K562 (cell line): ENCODE data around the gene C18orf63. TPM values are rescaled to one million over a fixed set of nuclear protein-coding genes. Genes with fewer than 3 reads are reported as not detected.

Experiments
- ATAC-seq: fragments of 200-7000 bp; cut with Tn5 transposase; 3 replicates; pipeline ENCODE4 v1.9.1; 2020; ENCODE audit warnings: moderate library complexity
- BruUV-seq: library from RNA; stranded (reverse); fragments of 400-500 nt; replicated peaks from 2 replicates; lab custom pipeline; 2021; lab: Mats Ljungman, UMichigan
- CTCF ChIA-PET: fragments of 300-600 bp; formaldehyde crosslinking; extraction: SDS; loops from one replicate; lab custom pipeline; 2021; ENCODE audit warnings: low intra/inter-chr PET ratio; lab: Yijun Ruan, JAX
- POLR2A ChIA-PET: fragments of 300-600, 350-650 bp; sonication (Branson Sonifier 250); formaldehyde crosslinking; extraction: SDS; loops from one replicate; lab custom pipeline; 2021; ENCODE audit warnings: antibody characterized with exemption, inconsistent platforms; lab: Yijun Ruan, JAX
- DNase-seq, 4 experiments: peaks; one replicate each; pipeline versions ENCODE4 v3.0.0 to v3.0.0-alpha.2; 2011 to 2018; ENCODE audit warnings: low spot score in 3 of 4, mixed read lengths in 3 of 4; ENCODE audit errors: extremely low read depth in 1 of 4
- FAIRE-seq: peaks from 2 replicates; lab custom pipeline; 2011; peaks lifted over from hg19 to GRCh38; lab: Jason Lieb, UNC
- H2AFZ ChIP-seq: 2 replicates; pipeline ENCODE4 v1.6.0; 2011; ENCODE audit warnings: low read depth, low read length, control low read depth, inconsistent platforms
- H3K27ac ChIP-seq: fragments of 200-600 bp; 3 replicates; pipeline ENCODE4 v1.8.0; 2011; ENCODE audit warnings: low read depth, mild to moderate bottlenecking, control low read depth, inconsistent platforms, low read length, moderate library complexity, mixed read lengths; ENCODE audit errors: extremely low read depth
- H3K27me3 ChIP-seq, 2 experiments: fragments of 300-600 bp in 1 of 2; 2 replicates in 1 of 2; 3 replicates in 1 of 2; pipeline versions ENCODE4 v1.6.0 to v1.8.0; 2011; ENCODE audit warnings: inconsistent platforms in 2 of 2, low read length in 2 of 2, mild to moderate bottlenecking in 1 of 2, mixed read lengths in 1 of 2, moderate library complexity in 1 of 2; ENCODE audit not compliant: control insufficient read depth in 2 of 2, insufficient read depth in 2 of 2
- H3K36me3 ChIP-seq: fragments of 300-600 bp; 3 replicates; pipeline ENCODE4 v1.8.0; 2011; ENCODE audit warnings: mild to moderate bottlenecking, low read length, inconsistent platforms; ENCODE audit not compliant: control insufficient read depth, insufficient read depth
- H3K4me1 ChIP-seq, 2 experiments: fragments of 200-600 bp in 1 of 2; replicated peaks in 1 of 2; 2 replicates in 1 of 2; 3 replicates in 1 of 2; pipeline versions ENCODE4 v1.5.1 to v1.8.0; 2011; ENCODE audit warnings: inconsistent platforms in 2 of 2, low read length in 2 of 2, mild to moderate bottlenecking in 1 of 2, mixed read lengths in 1 of 2, moderate library complexity in 1 of 2; ENCODE audit not compliant: control insufficient read depth in 2 of 2, insufficient read depth in 2 of 2
- H3K4me2 ChIP-seq: 2 replicates; pipeline ENCODE4 v1.6.1; 2011; ENCODE audit warnings: low read length, control low read depth, inconsistent platforms, mixed read lengths; ENCODE audit not compliant: insufficient read depth
- H3K4me3 ChIP-seq: fragments of 200-600 bp; sonication (generic), shearing (Covaris generic); 2 replicates; pipeline ENCODE4 v1.5.1; 2016; ENCODE audit warnings: control low read depth, inconsistent platforms
- H3K79me2 ChIP-seq: fragments of 200-600 bp; 3 replicates; pipeline ENCODE4 v1.8.0; 2011; ENCODE audit warnings: low read length, inconsistent platforms; ENCODE audit not compliant: control insufficient read depth, insufficient read depth
- H3K9ac ChIP-seq, 2 experiments: 2 replicates each; pipeline versions ENCODE4 v1.6.0 to v1.6.1; 2011; ENCODE audit warnings: low read depth in 2 of 2, low read length in 2 of 2, control low read depth in 1 of 2, inconsistent platforms in 1 of 2, mild to moderate bottlenecking in 1 of 2, mixed read lengths in 1 of 2; ENCODE audit not compliant: insufficient read depth in 1 of 2
- H3K9me1 ChIP-seq: one replicate; pipeline ENCODE4 v1.6.0; 2011; ENCODE audit warnings: inconsistent platforms, mild to moderate bottlenecking, low read length, moderate library complexity; ENCODE audit not compliant: control insufficient read depth, insufficient read depth
- H3K9me3 ChIP-seq: replicated peaks from 2 replicates; pipeline ENCODE4 v1.5.1; 2011; ENCODE audit warnings: low read depth, low read length, inconsistent platforms; ENCODE audit not compliant: control insufficient read depth, insufficient read depth
- H4K20me1 ChIP-seq: replicated peaks from 2 replicates; pipeline ENCODE4 v1.6.1; 2011; ENCODE audit warnings: low read length, inconsistent platforms, mixed read lengths; ENCODE audit not compliant: control insufficient read depth, insufficient read depth
- CXXC5 ChIP-seq: fragments of 250-450 bp; sonication (Bioruptor Pico); IDR thresholded peaks from 2 replicates; pipeline ENCODE4 v1.8.0; 2022; ENCODE audit warnings: inconsistent platforms, mild to moderate bottlenecking, moderate library complexity
- ESRRA ChIP-seq: fragments of 450-650 bp; IDR thresholded peaks from 2 replicates; pipeline ENCODE4 v1.6.1; 2014; ENCODE audit warnings: low read depth, mild to moderate bottlenecking, moderate library complexity, borderline replicate concordance
- GABPB1 ChIP-seq: sonication (generic); formaldehyde crosslinking; IDR thresholded peaks from 2 replicates; pipeline ENCODE4 v1.8.0; 2022; ENCODE audit warnings: mild to moderate bottlenecking, missing genetic modification reagents
- HNRNPH1 ChIP-seq: fragments of 200-400 bp; formaldehyde crosslinking; optimal IDR thresholded peaks from 2 replicates; pipeline ENCODE3; 2017; ENCODE audit warnings: low read depth, mild to moderate bottlenecking, low read length, moderate library complexity
- KLF6 ChIP-seq: fragments of 250-450 bp; sonication (Bioruptor Pico); IDR thresholded peaks from 2 replicates; pipeline ENCODE4 v1.4.0; 2020; ENCODE audit warnings: mild to moderate bottlenecking, moderate library complexity, borderline replicate concordance
- MYNN ChIP-seq, 2 experiments: sonication (generic); formaldehyde crosslinking in 1 of 2; IDR thresholded peaks; 2 replicates each; pipeline versions ENCODE4 v1.5.0 to v1.6.1; 2016 to 2020; ENCODE audit warnings: antibody characterized with exemption in 1 of 2, missing genetic modification reagents in 1 of 2
- RCOR1 ChIP-seq, 2 experiments: IDR thresholded peaks; 2 replicates each; pipeline ENCODE4 v1.6.1; 2012; ENCODE audit warnings: low read depth in 2 of 2, low read length in 2 of 2, borderline replicate concordance in 1 of 2, improper control_type of control experiment in 1 of 2
- TEAD4 ChIP-seq, 2 experiments: sonication (generic) in 1 of 2; formaldehyde crosslinking in 1 of 2; IDR thresholded peaks; 2 replicates each; pipeline versions ENCODE4 v1.6.1 to v1.8.0; 2012 to 2022; ENCODE audit warnings: borderline replicate concordance in 1 of 2, inconsistent platforms in 1 of 2, low read length in 1 of 2, mild to moderate bottlenecking in 1 of 2, missing genetic modification reagents in 1 of 2
- ZBTB1 ChIP-seq: sonication (generic); formaldehyde crosslinking; IDR thresholded peaks from 2 replicates; pipeline ENCODE4 v1.8.1; 2023; ENCODE audit warnings: missing genetic modification reagents, low read depth, mild to moderate bottlenecking, borderline replicate concordance
- ZNF134 ChIP-seq: fragments of 250-450 bp; sonication (Bioruptor Pico); conservative IDR thresholded peaks from 2 replicates; pipeline ENCODE4 v1.4.0; 2020
- ZNF408 ChIP-seq: fragments of 250-450 bp; sonication (Bioruptor Pico); IDR thresholded peaks from 2 replicates; pipeline ENCODE4 v1.4.0; 2020; ENCODE audit warnings: low read depth, mild to moderate bottlenecking, moderate library complexity
- WGBS: fragments of 100-300 bp; shearing (Covaris generic); methylation state at CpG from one replicate; pipeline ENCODE4 v1.1.6; 2016; ENCODE audit warnings: low coverage, mixed read lengths; ENCODE audit not compliant: insufficient coverage; ENCODE audit errors: missing lambda C conversion rate; 5-methylcytosine and 5-hydroxymethylcytosine counted together
- in situ Hi-C: fragments of 300-500 bp; cut with MboI; formaldehyde crosslinking; loops from 4 replicates; pipeline ENCODE4 v1.15.0; 2018; ENCODE audit warnings: inconsistent platforms, mixed read lengths
- intact Hi-C: fragments of 100-400 bp; cut with micrococcal nuclease; formaldehyde crosslinking; loops from 2 replicates; pipeline ENCODE4 v1.14.2; 2022
- polyA plus RNA-seq, 8 experiments: library from polyadenylated mRNA; depleted of rRNA in 4 of 8; stranded (reverse) in 5 of 8; unstranded in 3 of 8; fragments of >200 nt; fragmentation: Nextera tagmentation in 2 of 8; fragmentation: Illumina TruSeq in 1 of 8; extraction: Ambion mirVana in 2 of 8; extraction: Trizol in 1 of 8; gene quantifications; 2 replicates each; pipeline versions ENCODE4 v1.2.1 to v1.2.3, GENCODE V29; 2011 to 2014; ENCODE audit warnings: inconsistent platforms in 1 of 8, missing spikeins in 1 of 8
- total RNA-seq, 7 experiments: library from RNA; depleted of rRNA in 6 of 7; stranded (reverse); fragments of >200 nt in 6 of 7; fragmentation: Illumina TruSeq in 2 of 7; extraction: Trizol in 2 of 7; gene quantifications; 2 replicates each; pipeline versions ENCODE4 v1.2.1 to v1.2.3, GENCODE V29; 2011 to 2021; ENCODE audit warnings: low replicate concordance in 1 of 7
- TF ChIP-seq, protein P1 (sequence below): fragments of 450-650 bp; IDR thresholded peaks from 2 replicates; pipeline ENCODE4 v1.6.1; 2016; ENCODE audit warnings: low read depth, mild to moderate bottlenecking, moderate library complexity
- TF ChIP-seq, protein P2 (sequence below), 2 experiments: fragments of 450-650 bp in 1 of 2; sonication (generic) in 1 of 2; formaldehyde crosslinking in 1 of 2; IDR thresholded peaks; 2 replicates each; pipeline versions ENCODE4 v1.7.1 to v1.9.0; 2016 to 2022; ENCODE audit warnings: inconsistent platforms in 1 of 2, mild to moderate bottlenecking in 1 of 2, missing genetic modification reagents in 1 of 2

The C18orf63 gene
- total and polyA plus RNA-seq, 9 of the 15 experiments (the other 6 are each of a cell fraction or from before 2014, with no cell fraction given), result not detected

DNA sequence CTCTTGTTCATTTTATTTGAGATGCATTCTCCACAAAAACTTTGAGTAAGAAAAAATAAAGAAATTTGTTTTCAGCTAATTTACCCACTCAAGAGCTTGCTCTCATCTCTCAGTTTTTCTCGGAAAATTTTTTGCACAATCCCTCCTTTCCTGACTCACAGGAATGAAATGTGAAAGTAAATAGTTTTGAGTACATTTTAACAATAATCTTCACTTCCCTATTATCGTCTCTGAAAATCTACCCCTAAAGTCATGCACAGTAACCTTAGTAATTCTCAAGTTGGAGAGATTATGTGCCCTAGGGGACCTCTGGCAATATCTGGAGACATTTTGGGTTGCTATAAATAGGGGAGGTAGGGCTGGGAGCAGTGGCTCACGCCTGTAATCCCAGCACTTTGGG lies 26.5 kb upstream of the C18orf63 start:
- H3K4me2 ChIP-seq, result no peak overlapping the region
- H3K9ac ChIP-seq, result no peak overlapping the region
- intact Hi-C loops, result no loop called here
- H3K9me1 ChIP-seq, result no peaks in the 10 kb centered on the region
- no peaks in the 10 kb centered on the region for H3K36me3 ChIP-seq
- no TSS peak for BruUV-seq
- H3K9me3 ChIP-seq, result no peaks in the 10 kb centered on the region
- ChIA-PET POLR2A (no interaction called here), CTCF (no interaction called here)
- WGBS, result 21% methylated on average over 2 of the region's 3 CpGs
- no peaks in the 10 kb centered on the region for H3K27me3 ChIP-seq
- FAIRE-seq (no peak), DNase-seq (no peak), ATAC-seq (no peak)
- H3K4me3 ChIP-seq, result no peak overlapping the region
- H2AFZ ChIP-seq, result no peak overlapping the region
- peaks cover 2 to 11% of the 10 kb centered on the region in 2 experiments; a peak in 3 of 5 replicates for H3K4me1 ChIP-seq
- no peaks in the 10 kb centered on the region; the same call in 2 of the 3 replicates for H3K79me2 ChIP-seq
- no peak overlapping the region for H3K27ac ChIP-seq
- in situ Hi-C loops, result no loop called here
- no peaks in the 10 kb centered on the region for H4K20me1 ChIP-seq
- TF ChIP-seq ESRRA, result no peak
- TF ChIP-seq ZBTB1 (CRISPR knock-in tag), result no peak
- TF ChIP-seq GABPB1, result no peak
- no peak for TF ChIP-seq ZNF134 (CRISPR knock-in tag)
- TF ChIP-seq TEAD4 (IDR thresholded peaks at IDR 0.05; ENCODE audit: low read length), result no peak
- no peak for TF ChIP-seq TEAD4 (CRISPR knock-in tag; IDR thresholded peaks at IDR 0.05; ENCODE audit: borderline replicate concordance)
- no peak for TF ChIP-seq KLF6 (CRISPR knock-in tag)
- no peak for TF ChIP-seq HNRNPH1
- TF ChIP-seq MYNN (IDR thresholded peaks at IDR 0.05), result no peak
- TF ChIP-seq MYNN (CRISPR knock-in tag; IDR thresholded peaks at IDR 0.05), result no peak
- TF ChIP-seq, protein P1, sequence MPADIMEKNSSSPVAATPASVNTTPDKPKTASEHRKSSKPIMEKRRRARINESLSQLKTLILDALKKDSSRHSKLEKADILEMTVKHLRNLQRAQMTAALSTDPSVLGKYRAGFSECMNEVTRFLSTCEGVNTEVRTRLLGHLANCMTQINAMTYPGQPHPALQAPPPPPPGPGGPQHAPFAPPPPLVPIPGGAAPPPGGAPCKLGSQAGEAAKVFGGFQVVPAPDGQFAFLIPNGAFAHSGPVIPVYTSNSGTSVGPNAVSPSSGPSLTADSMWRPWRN, result no peak
- TF ChIP-seq CXXC5, result no peak
- TF ChIP-seq ZNF408 (CRISPR knock-in tag), result no peak
- TF ChIP-seq RCOR1 (IDR thresholded peaks at IDR 0.05; ENCODE audit: borderline replicate concordance in 1 of 2, low read depth in 2 of 2, low read length in 2 of 2), result no peak
- TF ChIP-seq, protein P2, sequence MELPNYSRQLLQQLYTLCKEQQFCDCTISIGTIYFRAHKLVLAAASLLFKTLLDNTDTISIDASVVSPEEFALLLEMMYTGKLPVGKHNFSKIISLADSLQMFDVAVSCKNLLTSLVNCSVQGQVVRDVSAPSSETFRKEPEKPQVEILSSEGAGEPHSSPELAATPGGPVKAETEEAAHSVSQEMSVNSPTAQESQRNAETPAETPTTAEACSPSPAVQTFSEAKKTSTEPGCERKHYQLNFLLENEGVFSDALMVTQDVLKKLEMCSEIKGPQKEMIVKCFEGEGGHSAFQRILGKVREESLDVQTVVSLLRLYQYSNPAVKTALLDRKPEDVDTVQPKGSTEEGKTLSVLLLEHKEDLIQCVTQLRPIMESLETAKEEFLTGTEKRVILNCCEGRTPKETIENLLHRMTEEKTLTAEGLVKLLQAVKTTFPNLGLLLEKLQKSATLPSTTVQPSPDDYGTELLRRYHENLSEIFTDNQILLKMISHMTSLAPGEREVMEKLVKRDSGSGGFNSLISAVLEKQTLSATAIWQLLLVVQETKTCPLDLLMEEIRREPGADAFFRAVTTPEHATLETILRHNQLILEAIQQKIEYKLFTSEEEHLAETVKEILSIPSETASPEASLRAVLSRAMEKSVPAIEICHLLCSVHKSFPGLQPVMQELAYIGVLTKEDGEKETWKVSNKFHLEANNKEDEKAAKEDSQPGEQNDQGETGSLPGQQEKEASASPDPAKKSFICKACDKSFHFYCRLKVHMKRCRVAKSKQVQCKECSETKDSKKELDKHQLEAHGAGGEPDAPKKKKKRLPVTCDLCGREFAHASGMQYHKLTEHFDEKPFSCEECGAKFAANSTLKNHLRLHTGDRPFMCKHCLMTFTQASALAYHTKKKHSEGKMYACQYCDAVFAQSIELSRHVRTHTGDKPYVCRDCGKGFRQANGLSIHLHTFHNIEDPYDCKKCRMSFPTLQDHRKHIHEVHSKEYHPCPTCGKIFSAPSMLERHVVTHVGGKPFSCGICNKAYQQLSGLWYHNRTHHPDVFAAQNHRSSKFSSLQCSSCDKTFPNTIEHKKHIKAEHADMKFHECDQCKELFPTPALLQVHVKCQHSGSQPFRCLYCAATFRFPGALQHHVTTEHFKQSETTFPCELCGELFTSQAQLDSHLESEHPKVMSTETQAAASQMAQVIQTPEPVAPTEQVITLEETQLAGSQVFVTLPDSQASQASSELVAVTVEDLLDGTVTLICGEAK (IDR thresholded peaks at IDR 0.05), result no peak
- TF ChIP-seq, protein P2 (CRISPR knock-in tag; IDR thresholded peaks at IDR 0.05), result no peak
